BLaER1 (cell line): ENCODE data around the gene PAF1.

Source experiments
- H3K27ac ChIP-seq: shearing (Covaris generic); formaldehyde crosslinking; 2 replicates; pipeline ENCODE4 v1.8.1; 2022
- H3K27me3 ChIP-seq: shearing (Covaris generic); formaldehyde crosslinking; 2 replicates; pipeline ENCODE4 v1.8.1; 2022
- H3K36me3 ChIP-seq: shearing (Covaris generic); formaldehyde crosslinking; 2 replicates; pipeline ENCODE4 v1.8.1; 2022
- H3K4me1 ChIP-seq: shearing (Covaris generic); formaldehyde crosslinking; 2 replicates; pipeline ENCODE4 v1.8.1; 2022
- H3K4me2 ChIP-seq: shearing (Covaris generic); formaldehyde crosslinking; 2 replicates; pipeline ENCODE4 v1.8.1; 2022
- H3K4me3 ChIP-seq: shearing (Covaris generic); formaldehyde crosslinking; 2 replicates; pipeline ENCODE4 v1.8.1; 2022
- H3K9ac ChIP-seq: shearing (Covaris generic); formaldehyde crosslinking; 2 replicates; pipeline ENCODE4 v1.8.1; 2022
- H3K9me3 ChIP-seq: shearing (Covaris generic); formaldehyde crosslinking; 2 replicates; pipeline ENCODE4 v1.8.1; 2022
- H4K20me1 ChIP-seq: shearing (Covaris generic); formaldehyde crosslinking; 2 replicates; pipeline ENCODE4 v1.8.1; 2022
- Cebpa-rat ChIP-seq: shearing (Covaris generic); IDR thresholded peaks from 2 replicates; pipeline ENCODE4 v1.8.1; 2022

The PAF1 gene

DNA sequence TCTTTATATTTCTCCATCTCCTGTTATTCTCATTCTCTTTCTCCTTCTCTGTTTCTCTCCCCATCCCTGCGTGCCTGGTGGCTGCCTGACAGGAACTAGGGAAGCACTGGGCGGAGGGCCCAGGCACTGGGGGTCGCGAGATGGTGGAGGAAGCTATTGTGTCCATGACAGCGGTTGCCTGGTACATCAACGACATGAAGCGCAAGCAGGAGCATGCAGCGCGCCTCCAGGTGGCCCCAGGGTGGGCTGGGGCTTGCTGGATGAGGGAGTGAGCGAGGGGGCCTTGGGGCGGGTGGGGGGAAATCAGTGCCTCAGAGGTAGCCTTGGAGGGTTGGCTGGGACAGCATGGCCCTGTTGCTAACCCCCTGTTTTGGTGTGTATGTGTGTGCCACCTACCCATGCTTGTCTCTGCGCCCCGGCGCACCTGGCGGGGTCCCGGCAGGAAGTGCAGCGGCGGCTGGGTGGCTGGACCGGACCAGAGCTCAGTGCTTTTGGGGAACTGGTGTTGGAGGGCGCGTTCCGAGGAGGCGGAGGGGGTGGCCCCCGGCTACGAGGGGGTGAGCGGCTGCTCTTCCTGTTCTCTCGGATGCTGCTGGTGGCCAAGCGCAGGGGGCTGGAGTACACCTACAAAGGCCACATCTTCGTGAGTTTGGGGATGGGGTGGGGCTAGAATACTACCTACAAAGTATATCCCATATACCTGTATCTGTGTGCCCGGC is 26.7 kb upstream of the PAF1 start:
- Histone ChIP-seq H3K4me1 (peaks cover 27% of the 10 kb centered on the region), H4K20me1 (peaks cover 35% of the 10 kb centered on the region), H3K36me3 (peaks cover 81% of the 10 kb centered on the region)

DNA sequence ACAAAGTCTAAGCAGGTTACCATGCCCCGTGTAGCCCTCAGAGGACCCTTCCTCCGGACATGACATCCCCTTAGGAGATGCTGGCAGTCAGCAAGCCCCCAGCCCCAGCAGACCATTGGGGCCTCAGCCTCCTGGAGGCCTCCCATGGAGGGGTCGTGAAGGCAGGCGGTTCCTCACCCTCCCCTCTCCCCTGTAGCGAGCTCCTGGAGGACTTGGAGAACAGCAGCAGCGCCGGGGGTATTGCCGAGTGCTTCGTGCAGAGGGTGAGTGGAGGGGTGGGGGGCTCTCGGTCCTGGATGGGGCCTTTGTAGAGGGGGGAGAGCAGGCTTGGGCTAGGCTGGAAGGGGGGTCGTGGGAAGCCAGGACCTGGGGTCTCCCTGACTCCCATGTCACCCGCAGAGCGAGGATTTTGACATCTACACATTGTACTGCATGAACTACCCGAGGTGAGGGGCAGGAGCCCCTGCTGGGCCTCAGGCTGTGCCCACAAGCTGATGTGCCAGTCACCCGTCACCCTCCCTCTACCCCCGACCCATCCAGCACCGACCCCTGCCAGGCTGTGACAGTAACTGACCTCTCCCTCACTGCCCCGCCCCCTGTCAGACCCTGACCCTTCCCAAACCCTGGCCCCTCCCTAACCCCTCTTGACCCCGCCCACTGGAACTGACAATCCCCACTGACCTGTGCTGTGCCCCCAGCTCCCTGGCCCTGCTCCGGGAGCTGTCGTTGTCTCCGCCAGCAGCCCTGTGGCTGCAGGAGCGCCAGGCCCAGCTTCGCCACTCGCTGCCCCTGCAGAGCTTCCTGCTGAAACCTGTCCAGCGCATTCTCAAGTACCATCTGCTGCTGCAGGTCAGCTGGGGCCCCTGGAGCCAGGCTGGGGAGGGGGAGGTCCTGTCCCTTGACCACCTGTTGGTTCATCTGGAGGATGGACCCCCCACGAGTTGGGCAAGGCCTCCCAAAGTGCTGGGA is 25.5 kb upstream of the PAF1 start:
- H3K4me3 ChIP-seq: no peak overlapping the region
- no peak overlapping the region for H3K4me2 ChIP-seq
- H3K4me1 ChIP-seq: peaks cover 29% of the 10 kb centered on the region
- H3K36me3 ChIP-seq: peaks cover 70% of the 10 kb centered on the region
- H3K27ac ChIP-seq: no peak overlapping the region
- no peak for TF ChIP-seq Cebpa-rat
- no peaks in the 10 kb centered on the region for H3K27me3 ChIP-seq
- H3K9ac ChIP-seq: peak overlapping the region; percentile 34; the same call in 1 of the 2 replicates
- H4K20me1 ChIP-seq: peaks cover 34% of the 10 kb centered on the region
- H3K9me3 ChIP-seq: no peaks in the 10 kb centered on the region

More for the DNA sequence above, 26.7 kb upstream of the PAF1 start:
- Histone ChIP-seq H3K4me3 (no peak overlapping the region), H3K9ac (no peak overlapping the region), H3K9me3 (no peaks in the 10 kb centered on the region), H3K4me2 (no peak overlapping the region), H3K27ac (no peak overlapping the region), H3K27me3 (no peaks in the 10 kb centered on the region)
- TF ChIP-seq Cebpa-rat: no peak

DNA sequence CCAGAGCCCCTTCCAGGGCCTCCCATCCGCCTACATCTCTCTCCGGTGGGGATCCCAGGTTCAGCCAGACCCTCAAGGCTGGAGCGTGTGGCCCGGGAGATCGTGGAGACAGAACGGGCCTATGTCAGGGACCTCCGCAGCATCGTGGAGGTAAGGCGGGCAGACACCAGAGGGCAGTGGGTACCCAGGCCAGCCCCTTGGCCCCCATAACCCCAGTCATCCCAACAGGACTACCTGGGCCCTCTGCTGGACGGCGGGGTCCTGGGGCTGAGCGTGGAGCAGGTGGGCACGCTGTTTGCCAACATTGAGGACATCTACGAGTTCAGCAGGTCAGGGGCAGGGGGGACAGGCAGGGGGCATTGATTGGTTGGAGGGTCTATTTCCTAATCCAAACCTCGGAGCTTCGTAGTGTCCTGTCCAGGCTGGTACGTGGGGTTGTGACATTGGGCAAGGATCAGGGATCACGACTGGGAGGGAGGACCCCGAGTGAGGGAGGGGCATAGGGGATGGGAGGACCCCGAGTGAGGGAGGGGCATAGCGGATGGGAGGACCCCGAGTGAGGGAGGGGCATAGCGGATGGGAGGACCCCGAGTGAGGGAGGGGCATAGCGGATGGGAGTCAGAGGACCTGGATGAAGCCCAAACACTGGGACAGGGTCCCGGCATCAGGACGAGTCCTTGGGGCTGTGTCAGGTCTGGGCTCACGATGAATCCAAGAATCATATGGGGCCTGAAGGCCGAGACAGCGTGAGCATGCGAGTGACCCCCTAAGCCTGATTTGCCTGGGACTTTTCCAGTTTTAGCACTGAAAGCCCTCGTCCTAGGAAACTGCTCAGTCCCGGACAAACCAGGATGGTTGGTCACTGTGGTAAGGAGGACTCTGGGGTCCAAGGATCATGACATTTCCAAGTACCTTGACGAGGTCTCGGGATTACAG is 24.5 kb upstream of the PAF1 start:
- H3K27me3 ChIP-seq: no peaks in the 10 kb centered on the region
- H3K4me2 ChIP-seq: peak overlapping the region; percentile 94
- peak overlapping the region; percentile 99 for H3K27ac ChIP-seq
- H3K4me3 ChIP-seq: peak overlapping the region; percentile 96
- H4K20me1 ChIP-seq: peaks cover 34% of the 10 kb centered on the region
- peaks cover 40% of the 10 kb centered on the region for H3K4me1 ChIP-seq
- peak overlapping the region; percentile 98 for H3K9ac ChIP-seq
- H3K36me3 ChIP-seq: peaks cover 59% of the 10 kb centered on the region
- H3K9me3 ChIP-seq: no peaks in the 10 kb centered on the region
- no peak for TF ChIP-seq Cebpa-rat

DNA sequence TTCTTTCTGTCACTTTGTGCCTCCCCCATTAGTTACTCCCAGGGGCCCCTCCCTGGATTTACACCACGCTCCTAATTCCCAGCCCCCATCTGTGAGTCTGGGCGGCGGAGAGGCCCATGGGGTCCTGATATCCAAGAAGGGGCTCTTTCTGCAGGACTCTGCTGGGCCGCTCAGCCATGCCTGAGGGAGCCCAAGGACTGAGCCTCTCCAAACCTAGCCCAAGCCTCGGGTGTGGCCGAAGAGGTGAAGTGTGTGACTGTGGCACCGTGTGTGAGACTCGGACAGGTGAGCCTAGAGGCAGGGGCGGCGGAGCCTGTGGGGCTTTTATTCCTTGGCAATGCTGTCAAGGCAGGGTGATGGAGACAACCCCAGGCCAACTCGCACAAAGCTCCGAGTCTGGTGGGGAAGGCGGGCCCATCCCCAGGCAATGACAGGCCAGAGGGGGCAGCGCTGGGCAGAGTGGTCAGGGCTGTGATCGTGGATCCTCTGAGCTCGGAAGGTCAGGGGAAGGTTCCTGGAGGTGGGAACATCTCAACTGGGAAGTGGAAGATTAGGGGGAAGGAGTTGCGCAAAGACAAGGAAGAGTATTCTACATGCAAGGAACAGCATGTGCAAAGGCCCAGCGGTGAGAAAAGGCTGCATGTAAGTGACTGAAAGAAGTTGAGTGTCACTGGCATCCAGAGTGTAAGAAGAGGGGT is 23.2 kb upstream of the PAF1 start:
- H3K4me2 ChIP-seq: peak overlapping the region; percentile 94
- peaks cover 38% of the 10 kb centered on the region for H4K20me1 ChIP-seq
- peaks cover 50% of the 10 kb centered on the region for H3K4me1 ChIP-seq
- H3K36me3 ChIP-seq: peaks cover 46% of the 10 kb centered on the region
- no peaks in the 10 kb centered on the region for H3K9me3 ChIP-seq
- H3K9ac ChIP-seq: peak overlapping the region; percentile 98
- H3K27ac ChIP-seq: peak overlapping the region; percentile 99
- no peak for TF ChIP-seq Cebpa-rat
- peak overlapping the region; percentile 96 for H3K4me3 ChIP-seq
- no peaks in the 10 kb centered on the region for H3K27me3 ChIP-seq

DNA sequence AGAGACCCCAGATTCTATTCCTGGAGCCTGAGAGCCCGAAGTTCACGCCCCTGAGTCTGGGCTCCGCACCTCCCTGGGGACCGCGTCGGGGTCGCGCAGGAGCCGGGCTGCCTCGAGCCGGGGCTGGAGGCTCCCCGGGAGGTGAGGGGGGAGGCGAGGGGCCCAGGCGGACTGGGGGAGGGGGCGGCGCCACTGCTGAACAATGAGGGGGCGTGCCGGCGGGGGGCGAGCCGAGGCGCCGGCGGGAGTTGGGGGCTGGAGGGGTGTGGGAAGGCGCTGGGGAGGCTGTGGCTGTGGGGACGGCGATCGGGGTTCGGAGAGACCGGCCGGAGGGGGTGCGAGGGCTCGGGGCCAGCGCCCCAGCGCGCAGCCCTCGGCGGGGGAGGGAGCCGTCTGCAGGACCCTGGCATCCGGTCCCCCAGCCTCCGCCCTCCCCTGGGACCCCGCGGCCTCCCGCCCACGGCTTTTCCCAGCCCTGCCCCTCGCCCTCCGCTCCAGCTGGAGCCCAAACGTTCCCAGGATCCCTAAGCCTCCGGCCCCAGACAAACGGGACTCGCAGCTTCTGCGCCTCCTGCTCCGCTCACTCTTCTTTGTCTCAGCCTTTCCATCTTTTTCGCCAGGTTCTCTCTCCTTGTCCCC is 22.5 kb upstream of the PAF1 start:
- Histone ChIP-seq H3K4me3 (peak overlapping the region; percentile 96), H3K4me2 (peak overlapping the region; percentile 94), H3K27me3 (no peaks in the 10 kb centered on the region), H3K27ac (peak overlapping the region; percentile 99), H3K9me3 (no peaks in the 10 kb centered on the region), H4K20me1 (peaks cover 44% of the 10 kb centered on the region), H3K36me3 (peaks cover 44% of the 10 kb centered on the region), H3K9ac (peak overlapping the region; percentile 98), H3K4me1 (peaks cover 57% of the 10 kb centered on the region)
- no peak for TF ChIP-seq Cebpa-rat

DNA sequence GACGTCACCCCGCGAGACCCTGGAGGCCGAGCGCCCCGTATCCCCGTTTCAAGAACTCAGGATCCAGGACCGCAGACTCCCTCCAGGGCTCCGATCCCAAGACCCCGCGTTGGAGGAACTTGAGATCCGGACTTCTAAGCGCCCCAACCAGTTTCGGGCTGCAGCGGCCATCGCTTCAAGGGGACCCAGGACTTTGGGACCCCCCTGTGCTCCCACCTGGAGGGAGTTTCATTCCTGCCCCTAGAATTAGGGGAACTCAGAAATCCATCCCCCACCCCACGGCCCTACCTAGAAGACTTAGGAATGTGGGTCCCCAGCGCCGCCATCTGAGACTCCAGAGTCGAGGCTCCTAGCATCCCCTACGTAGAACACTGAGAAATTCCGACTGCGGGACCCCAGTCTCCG is 22.0 kb upstream of the PAF1 start:
- no peak for TF ChIP-seq Cebpa-rat
- Histone ChIP-seq H3K9me3 (no peaks in the 10 kb centered on the region), H3K36me3 (peaks cover 44% of the 10 kb centered on the region), H3K9ac (peak overlapping the region; percentile 98), H3K4me1 (peaks cover 60% of the 10 kb centered on the region), H3K27ac (peak overlapping the region; percentile 99), H3K4me3 (peak overlapping the region; percentile 96), H3K27me3 (no peaks in the 10 kb centered on the region), H3K4me2 (peak overlapping the region; percentile 94), H4K20me1 (peaks cover 50% of the 10 kb centered on the region)

DNA sequence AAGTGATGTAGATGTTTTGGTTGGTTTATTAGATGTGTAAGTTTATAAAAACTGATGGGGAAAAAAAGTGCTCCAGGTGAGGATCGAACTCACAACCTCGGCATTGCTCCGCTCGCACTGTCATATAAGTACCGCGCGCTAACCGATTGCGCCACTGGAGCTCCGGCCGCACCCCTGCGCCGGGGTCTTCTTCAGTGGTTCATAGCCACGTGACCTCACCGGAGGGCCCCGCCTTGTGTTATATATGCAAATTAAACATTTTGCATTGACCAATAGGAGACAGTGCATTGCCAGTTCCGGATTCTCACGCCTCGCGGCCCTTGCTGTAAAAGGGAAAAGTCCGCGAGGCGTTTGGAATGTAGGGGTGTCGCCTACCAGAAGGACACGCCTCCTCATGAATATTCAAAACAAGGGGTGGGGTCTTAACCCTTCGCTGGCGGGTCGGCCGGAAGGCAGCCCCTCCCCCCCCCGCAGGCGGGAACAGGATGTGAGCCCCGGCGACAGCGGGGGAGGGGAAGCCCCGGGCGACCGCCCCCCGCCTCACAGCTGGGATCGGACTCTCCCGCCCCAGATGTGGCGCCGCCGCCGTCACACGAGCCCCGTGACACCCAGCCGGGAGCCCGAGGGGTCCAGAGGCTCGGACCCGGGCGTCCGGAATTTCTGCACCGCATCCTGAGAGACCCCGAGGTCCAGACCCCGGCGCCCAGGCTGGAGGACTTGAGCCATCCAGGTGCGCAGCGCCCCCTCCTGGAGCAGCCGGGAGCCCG is 21.4 kb upstream of the PAF1 start, which contains the start of gene PLEKHG2:
TSS of gene PLEKHG2 (plus strand) at position 570 of the 767 bp plus-strand sequence. CDS start 1,418 bp downstream, outside the sequence.
- H3K9ac ChIP-seq: peak within 1 kb of the TSS; percentile 98
- peak within 1 kb of the TSS; percentile 100 for H3K4me2 ChIP-seq

DNA sequence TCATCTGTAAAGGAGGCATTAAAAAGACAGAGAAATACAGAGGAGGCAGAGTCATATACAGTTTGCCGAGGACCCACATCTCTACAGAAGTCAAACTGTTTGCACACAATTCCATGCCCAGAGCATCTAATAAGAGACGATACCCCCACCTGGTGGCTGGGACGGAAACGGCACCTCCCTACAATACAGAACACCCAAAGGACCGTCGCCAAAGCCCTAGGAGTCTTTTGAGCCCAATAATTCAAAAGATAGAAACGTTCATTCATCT is 20.9 kb upstream of the PAF1 start:
- no peaks in the 10 kb centered on the region for H3K9me3 ChIP-seq
- no peaks in the 10 kb centered on the region for H3K27me3 ChIP-seq
- peak overlapping the region; percentile 96 for H3K4me3 ChIP-seq
- H3K4me2 ChIP-seq: peak overlapping the region; percentile 100
- peaks cover 54% of the 10 kb centered on the region for H4K20me1 ChIP-seq
- peak overlapping the region; percentile 93 for H3K9ac ChIP-seq
- H3K36me3 ChIP-seq: peaks cover 35% of the 10 kb centered on the region
- H3K4me1 ChIP-seq: peaks cover 60% of the 10 kb centered on the region
- H3K27ac ChIP-seq: peak overlapping the region; percentile 94
- no peak for TF ChIP-seq Cebpa-rat

More for the DNA sequence above, 21.4 kb upstream of the PAF1 start, which contains the start of gene PLEKHG2:
- H3K4me3 ChIP-seq: peak within 1 kb of the TSS; percentile 96
- H3K36me3 ChIP-seq: peaks cover 40% of the 10 kb centered on the region
- H3K27me3 ChIP-seq: no peaks in the 10 kb centered on the region
- peaks cover 60% of the 10 kb centered on the region for H3K4me1 ChIP-seq
- no peaks in the 10 kb centered on the region for H3K9me3 ChIP-seq
- H4K20me1 ChIP-seq: peaks cover 54% of the 10 kb centered on the region
- peak within 1 kb of the TSS; percentile 99 for H3K27ac ChIP-seq
- TF ChIP-seq Cebpa-rat: peak; percentile 94
